ENCODE measurements around the gene GPRIN1.

- no peak for TF ChIP-seq CTCF (IDR thresholded peaks at IDR 0.05)
- no peak for TF ChIP-seq POLR2AphosphoS5 (IDR thresholded peaks at IDR 0.05)
These were observed 11.7 kb upstream of the GPRIN1 start for GRCh38 chr5:176621661-176622079.
